B cell (primary cell): ENCODE results near the gene TRABD2A. TPM values are rescaled to one million over a fixed set of nuclear protein-coding genes. Genes with fewer than 3 reads are reported as not detected.
"Not testable (repeated sequence)": the region's sequence is repeated elsewhere in the genome, so short reads cannot be mapped to it uniquely, and the experiment has no call there.

Source experiments
- ATAC-seq: fragments of 200-7000 bp; cut with Tn5 transposase; one replicate; pipeline ENCODE4 v1.10.0; 2021; ENCODE audit warnings: low read depth, mild to moderate bottlenecking, moderate number of reproducible peaks, moderate library complexity
- CTCF ChIA-PET: fragments of 350-600 bp; sonication (Branson Sonifier 250); formaldehyde crosslinking; loops from one replicate; lab custom pipeline; 2021; ENCODE audit warnings: antibody characterized with exemption, inconsistent platforms; lab: Charles Lee
- POLR2A ChIA-PET: fragments of 350-600 bp; sonication (Branson Sonifier 250); formaldehyde crosslinking; loops from one replicate; lab custom pipeline; 2021; ENCODE audit warnings: antibody characterized with exemption; lab: Charles Lee
- DNase-seq: peaks from one replicate; pipeline ENCODE4 v3.0.0; 2013
- H2AFZ ChIP-seq: 2 replicates; pipeline ENCODE4 v1.6.1; 2012; ENCODE audit warnings: mild to moderate bottlenecking, low read depth, low read length; ENCODE audit not compliant: insufficient read depth, poor library complexity, severe bottlenecking
- H3K27ac ChIP-seq, 2 donors: 1 replicate in 1 of 2; 2 replicates in 1 of 2; pipeline ENCODE4 v1.5.1; 2012 to 2013; ENCODE audit warnings: low read length in 2 of 2, mild to moderate bottlenecking in 2 of 2, moderate library complexity in 1 of 2
- H3K27me3 ChIP-seq, 4 experiments: fragments of 200-600 bp in 1 of 4; sonication (generic) in 1 of 4; replicated peaks in 1 of 4; 1 replicate in 2 of 4; 2 replicates in 2 of 4; pipeline versions ENCODE4 v1.6.1 to v1.7.0; 2013 to 2016; ENCODE audit warnings: low read length in 3 of 4, mild to moderate bottlenecking in 2 of 4, mixed read lengths in 1 of 4, moderate library complexity in 1 of 4; ENCODE audit not compliant: insufficient read depth in 4 of 4, control insufficient read depth in 3 of 4; ENCODE audit errors: control extremely low read depth in 1 of 4
- H3K36me3 ChIP-seq, 2 experiments: replicated peaks in 1 of 2; 1 replicate in 1 of 2; 2 replicates in 1 of 2; pipeline versions ENCODE4 v1.6.1 to v1.7.1; 2013; ENCODE audit warnings: low read length in 1 of 2; ENCODE audit not compliant: insufficient read depth in 2 of 2, control insufficient read depth in 1 of 2; ENCODE audit errors: control extremely low read depth in 1 of 2, extremely low read depth in 1 of 2
- H3K4me1 ChIP-seq, 2 donors: fragments of 200-600 bp in 1 of 2; sonication (generic) in 1 of 2; 1 replicate in 1 of 2; 2 replicates in 1 of 2; pipeline versions ENCODE4 v1.5.1 to v1.6.1; 2013 to 2017; ENCODE audit warnings: low read length in 2 of 2; ENCODE audit not compliant: control insufficient read depth in 2 of 2, insufficient read depth in 2 of 2
- H3K4me2 ChIP-seq: replicated peaks from 2 replicates; pipeline ENCODE3; 2012; ENCODE audit warnings: mild to moderate bottlenecking, low read depth, low read length; ENCODE audit not compliant: poor library complexity, severe bottlenecking
- H3K4me3 ChIP-seq, 5 experiments: fragments of 200-600 bp in 1 of 5; sonication (generic) in 1 of 5; 1 replicate in 3 of 5; 2 replicates in 2 of 5; pipeline versions ENCODE4 v1.5.1 to v1.7.0; 2011 to 2016; ENCODE audit warnings: low read length in 4 of 5, mild to moderate bottlenecking in 4 of 5, low read depth in 2 of 5, control low read depth in 1 of 5, moderate library complexity in 1 of 5; ENCODE audit not compliant: insufficient read depth in 1 of 5; ENCODE audit errors: control extremely low read depth in 1 of 5, extremely low read depth in 1 of 5
- H3K79me2 ChIP-seq: fragments of 200-600 bp; sonication (generic); one replicate; pipeline ENCODE4 v1.6.0; 2016; ENCODE audit warnings: low read length; ENCODE audit not compliant: control insufficient read depth, insufficient read depth
- H3K9ac ChIP-seq: fragments of 200-600 bp; sonication (generic); 2 replicates; pipeline ENCODE4 v1.6.1; 2017; ENCODE audit warnings: mild to moderate bottlenecking, low read length, moderate library complexity
- H3K9me3 ChIP-seq, 3 donors: one replicate each; pipeline versions ENCODE4 v1.6.1 to v1.7.1; 2013; ENCODE audit warnings: low read length in 2 of 3; ENCODE audit not compliant: control insufficient read depth in 2 of 3, insufficient read depth in 1 of 3; ENCODE audit errors: control extremely low read depth in 1 of 3
- H4K20me1 ChIP-seq: 2 replicates; pipeline ENCODE4 v1.6.0; 2012; ENCODE audit warnings: mild to moderate bottlenecking, low read length; ENCODE audit not compliant: insufficient read depth, control insufficient read depth, poor library complexity, severe bottlenecking
- H3K27ac Mint-ChIP-seq: one replicate; pipeline ENCODE4 v1.8.0; 2021; ENCODE audit warnings: mixed read lengths
- H3K27me3 Mint-ChIP-seq: one replicate; pipeline ENCODE4 v1.8.0; 2021; ENCODE audit warnings: mixed read lengths
- H3K4me1 Mint-ChIP-seq: one replicate; pipeline ENCODE4 v1.8.0; 2021; ENCODE audit warnings: mixed read lengths
- H3K4me3 Mint-ChIP-seq: one replicate; pipeline ENCODE4 v1.8.0; 2021; ENCODE audit warnings: mixed read lengths
- H3K9me3 Mint-ChIP-seq: one replicate; pipeline ENCODE4 v1.8.0; 2022; ENCODE audit warnings: mixed read lengths; ENCODE audit not compliant: insufficient read depth
- EZH2 ChIP-seq: IDR thresholded peaks from 2 replicates; pipeline ENCODE4 v1.6.1; 2012; ENCODE audit warnings: borderline replicate concordance, low read depth, mild to moderate bottlenecking, moderate library complexity, low read length; ENCODE audit not compliant: insufficient read depth, poor library complexity, severe bottlenecking
- WGBS: methylation state at CpG from one replicate; pipeline ENCODE4 v1.1.5; 2013; ENCODE audit warnings: missing lambda C conversion rate; ENCODE audit not compliant: insufficient coverage; 5-methylcytosine and 5-hydroxymethylcytosine counted together
- intact Hi-C: fragments of 100-400 bp; cut with micrococcal nuclease; formaldehyde crosslinking; loops from one replicate; pipeline ENCODE4 v1.10.0; 2022
- polyA plus RNA-seq: library from polyadenylated mRNA; depleted of rRNA; stranded (reverse); fragments of >200 nt; gene quantifications from 2 replicates; pipeline ENCODE4 v1.2.3, GENCODE V29; 2012
- total RNA-seq, 2 donors: library from RNA; stranded (reverse); fragments of 120-200 nt in 1 of 2; gene quantifications; 1 replicate in 1 of 2; 2 replicates in 1 of 2; pipeline versions ENCODE4 v1.2.3 to v1.2.4, GENCODE V29; 2013 to 2022
- TF ChIP-seq, protein P1 (sequence below): fragments of 200-600 bp; IDR thresholded peaks from one replicate; pipeline ENCODE4 v1.8.0; 2022; ENCODE audit warnings: antibody characterized with exemption, mild to moderate bottlenecking

Gene TRABD2A
- total and polyA plus RNA-seq, 2 donors (not counting 1 experiment from before 2014, with no cell fraction given), result 10.1 to 11.3 TPM

GRCh38 chr2:84778911-84779690 lies 101.8 kb downstream of the TRABD2A start:
- H3K9me3 Mint-ChIP-seq, result peaks cover 8% of the 10 kb centered on the region
- no peak for ATAC-seq

GRCh38 chr2:84776011-84776410 lies 104.9 kb downstream of the TRABD2A start:
- ChIA-PET CTCF (no interaction called here), POLR2A (no interaction called here)
- H4K20me1 ChIP-seq, result no peaks in the 10 kb centered on the region
- no peaks in the 10 kb centered on the region for H3K36me3 ChIP-seq
- TF ChIP-seq, protein P1, sequence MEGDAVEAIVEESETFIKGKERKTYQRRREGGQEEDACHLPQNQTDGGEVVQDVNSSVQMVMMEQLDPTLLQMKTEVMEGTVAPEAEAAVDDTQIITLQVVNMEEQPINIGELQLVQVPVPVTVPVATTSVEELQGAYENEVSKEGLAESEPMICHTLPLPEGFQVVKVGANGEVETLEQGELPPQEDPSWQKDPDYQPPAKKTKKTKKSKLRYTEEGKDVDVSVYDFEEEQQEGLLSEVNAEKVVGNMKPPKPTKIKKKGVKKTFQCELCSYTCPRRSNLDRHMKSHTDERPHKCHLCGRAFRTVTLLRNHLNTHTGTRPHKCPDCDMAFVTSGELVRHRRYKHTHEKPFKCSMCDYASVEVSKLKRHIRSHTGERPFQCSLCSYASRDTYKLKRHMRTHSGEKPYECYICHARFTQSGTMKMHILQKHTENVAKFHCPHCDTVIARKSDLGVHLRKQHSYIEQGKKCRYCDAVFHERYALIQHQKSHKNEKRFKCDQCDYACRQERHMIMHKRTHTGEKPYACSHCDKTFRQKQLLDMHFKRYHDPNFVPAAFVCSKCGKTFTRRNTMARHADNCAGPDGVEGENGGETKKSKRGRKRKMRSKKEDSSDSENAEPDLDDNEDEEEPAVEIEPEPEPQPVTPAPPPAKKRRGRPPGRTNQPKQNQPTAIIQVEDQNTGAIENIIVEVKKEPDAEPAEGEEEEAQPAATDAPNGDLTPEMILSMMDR, result no peak
- no peak for TF ChIP-seq EZH2
- H3K27ac Mint-ChIP-seq, result no peak overlapping the region
- no peak overlapping the region for H3K4me3 Mint-ChIP-seq
- no peaks in the 10 kb centered on the region for H3K27me3 ChIP-seq
- H3K79me2 ChIP-seq, result no peaks in the 10 kb centered on the region
- peaks cover 22% of the 10 kb centered on the region for H3K9me3 Mint-ChIP-seq
- no CpG with 5 or more reads among the region's 1 CpG for WGBS
- H2AFZ ChIP-seq, result no peak overlapping the region
- H3K9ac ChIP-seq, result no peak overlapping the region
- H3K4me1 ChIP-seq, result peaks cover 8 to 9% of the 10 kb centered on the region in 2 donors
- H3K9me3 ChIP-seq, result peaks cover 1 to 15% (median 7%) of the 10 kb centered on the region in 3 donors
- H3K4me1 Mint-ChIP-seq, result peaks cover 13% of the 10 kb centered on the region
- DNase-seq (no peak), ATAC-seq (no peak)
- no peak overlapping the region for H3K4me2 ChIP-seq
- H3K27me3 Mint-ChIP-seq, result no peaks in the 10 kb centered on the region
- no peak overlapping the region for H3K4me3 ChIP-seq
- intact Hi-C loops, result no loop called here
- H3K27ac ChIP-seq, result no peak overlapping the region

More at GRCh38 chr2:84778911-84779690, 101.8 kb downstream of the TRABD2A start:
- Histone ChIP-seq H3K27ac (no peak overlapping the region), H3K79me2 (no peaks in the 10 kb centered on the region), H3K4me1 (peaks cover 29 to 30% of the 10 kb centered on the region in 2 donors), H3K4me3 (no peak overlapping the region), H3K36me3 (no peaks in the 10 kb centered on the region), H3K4me2 (peak overlapping the region; percentile 7), H3K27me3 (no peaks in the 10 kb centered on the region), H3K9ac (no peak overlapping the region), H3K9me3 (peaks cover 0 to 9% (median 1%) of the 10 kb centered on the region in 3 donors), H4K20me1 (no peaks in the 10 kb centered on the region), H2AFZ (no peak overlapping the region)
- no peak overlapping the region for H3K27ac Mint-ChIP-seq
- TF ChIP-seq EZH2, result no peak
- TF ChIP-seq, protein P1, result no peak
- peaks cover 34% of the 10 kb centered on the region for H3K4me1 Mint-ChIP-seq
- CTCF ChIA-PET, result interaction anchor here (0.7 kb wide), 1 partner anchor 146 kb away, joined by 3 read pairs; no protein-coding TSS in a partner anchor
- no peak for DNase-seq
- POLR2A ChIA-PET, result no interaction called here
- no peak overlapping the region for H3K4me3 Mint-ChIP-seq
- WGBS, result no CpG with 5 or more reads among the region's 1 CpG
- intact Hi-C loops, result no loop called here
- no peaks in the 10 kb centered on the region for H3K27me3 Mint-ChIP-seq

- ATAC-seq, H3K27me3 ChIP-seq, intact Hi-C loops, H3K27ac ChIP-seq, H3K36me3 ChIP-seq, H3K4me1 Mint-ChIP-seq, POLR2A ChIA-PET, H3K4me3 Mint-ChIP-seq, CTCF ChIA-PET, H2AFZ ChIP-seq, H3K4me1 ChIP-seq, H3K9ac ChIP-seq, H3K79me2 ChIP-seq, DNase-seq, H3K27ac Mint-ChIP-seq, H3K4me2 ChIP-seq, H3K27me3 Mint-ChIP-seq, H3K4me3 ChIP-seq, H4K20me1 ChIP-seq: not testable (repeated sequence)
- H3K9me3 Mint-ChIP-seq, result peaks cover 24% of the 10 kb centered on the region
- peaks cover 7 to 18% (median 7%) of the 10 kb centered on the region in 3 donors for H3K9me3 ChIP-seq
- WGBS, result no CpG with 5 or more reads among the region's 3 CpGs
Observed at GRCh38 chr2:84773562-84773961, 107.3 kb downstream of the TRABD2A start.
